DMS114 treated with DMSO at 0.1 percent for 48 hours (cell line): Measurements from ENCODE around the gene ENOSF1.
"Not testable (repeated sequence)": the region's sequence is repeated elsewhere in the genome, so short reads cannot be mapped to it uniquely, and the experiment has no call there.

Experiments
- DNase-seq: peaks from one replicate; lab custom pipeline; 2025; ENCODE audit not compliant: unreplicated experiment; lab: John Stamatoyannopoulos, UW

The ENOSF1 gene

GRCh38 chr18:712401-713134, at the start of gene ENOSF1:
Gene ENOSF1, minus strand, starts transcription at chr18:712630. Its CDS starts 43 bp downstream, at chr18:712587.
- DNase-seq = peak; percentile 37

GRCh38 chr18:759864-760263, 47.4 kb upstream of the ENOSF1 start:
- not testable (repeated sequence) for DNase-seq

GRCh38 chr18:755506-755905, 43.1 kb upstream of the ENOSF1 start:
- no peak for DNase-seq

GRCh38 chr18:754656-755055, 42.2 kb upstream of the ENOSF1 start:
- DNase-seq = no peak

GRCh38 chr18:750456-750855, 38.0 kb upstream of the ENOSF1 start:
- DNase-seq = no peak

- no peak for DNase-seq
Observed at GRCh38 chr18:744832-745597, 32.6 kb upstream of the ENOSF1 start.

GRCh38 chr18:741931-742512, 29.6 kb upstream of the ENOSF1 start:
- peak; percentile 65 for DNase-seq

GRCh38 chr18:732371-732770, 19.9 kb upstream of the ENOSF1 start:
- no peak for DNase-seq

- DNase-seq = no peak
Observed at GRCh38 chr18:731185-731584, 18.8 kb upstream of the ENOSF1 start.

GRCh38 chr18:730692-731091, 18.3 kb upstream of the ENOSF1 start:
- no peak for DNase-seq

- not testable (repeated sequence) for DNase-seq
Observed at GRCh38 chr18:730120-730519, 17.7 kb upstream of the ENOSF1 start.

- no peak for DNase-seq
Observed at GRCh38 chr18:725646-726045, 13.2 kb upstream of the ENOSF1 start.

GRCh38 chr18:723541-724080, 11.2 kb upstream of the ENOSF1 start:
- no peak for DNase-seq

GRCh38 chr18:717003-717402, 4.6 kb upstream of the ENOSF1 start:
- DNase-seq = no peak

- DNase-seq = no peak
Observed at GRCh38 chr18:715626-716025, 3.2 kb upstream of the ENOSF1 start.

GRCh38 chr18:713135-713490, 683 bp upstream of the ENOSF1 start:
- DNase-seq = no peak

- peak; percentile 16 for DNase-seq
Observed at GRCh38 chr18:711657-712400, 601 bp downstream of the ENOSF1 start.

GRCh38 chr18:711310-711656, 1.1 kb downstream of the ENOSF1 start:
- no peak for DNase-seq

GRCh38 chr18:710418-711300, 1.8 kb downstream of the ENOSF1 start:
- DNase-seq = no peak

GRCh38 chr18:709771-710170, 2.7 kb downstream of the ENOSF1 start:
- DNase-seq = no peak
